ENCODE measurements around the gene RPTOR. TPM values are rescaled to one million over a fixed set of nuclear protein-coding genes. Genes with fewer than 3 reads are reported as not detected.

The RPTOR gene
- total and polyA plus RNA-seq, 10 of the 15 experiments (the other 5 are each of a cell fraction or from before 2014, with no cell fraction given), result 0.18 to 32.1 (median 7.8) TPM

DNA sequence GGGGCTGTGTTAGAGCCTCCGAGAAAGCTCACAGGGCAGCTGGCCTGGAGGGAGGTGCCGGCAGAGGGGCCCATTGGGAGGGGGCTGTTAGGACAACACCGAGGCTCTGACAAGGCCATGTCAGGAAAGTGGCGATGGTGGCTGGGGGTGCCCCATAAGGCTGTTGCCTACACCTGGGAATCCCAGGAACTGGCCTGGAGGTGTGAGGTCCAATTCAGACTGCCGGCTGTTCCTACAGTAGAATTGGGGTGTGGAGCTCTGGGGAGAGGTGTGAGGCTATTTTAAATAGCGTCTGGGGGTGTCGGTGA, 292.0 kb downstream of the RPTOR start:
- CTCF ChIA-PET, result no interaction called here
- H3K27ac ChIP-seq (ENCODE audit: control insufficient read depth, insufficient read depth), result no peak overlapping the region
- WGBS (ENCODE audit: insufficient coverage, insufficient replicate concordance, low lambda C conversion rate, missing lambda C conversion rate), result 96% methylated on average over 7 of the region's 7 CpGs
- no peak overlapping the region for H3K4me2 ChIP-seq (ENCODE audit: control insufficient read depth, insufficient read depth)
- H3K4me3 ChIP-seq, result no peak overlapping the region
- SMC1A ChIA-PET (ENCODE audit: uncharacterized antibody, unreplicated experiment), result no interaction called here
- POLR2A ChIA-PET, result no interaction called here
- H3K9me3 ChIP-seq (replicated peaks; ENCODE audit: control insufficient read depth, insufficient read depth, low read length), result no peaks in the 10 kb centered on the region
- no peaks in the 10 kb centered on the region for H4K20me1 ChIP-seq (ENCODE audit: control insufficient read depth, insufficient read depth)
- no peak for ATAC-seq
- FAIRE-seq, result no peak
- no peak for DNase-seq (ENCODE audit: low read depth, low spot score)
- BruUV-seq (replicated peaks), result no TSS peak
- intact Hi-C loops (cut with micrococcal nuclease; ENCODE audit: unreplicated experiment), result no loop called here
- no peaks in the 10 kb centered on the region for H3K79me2 ChIP-seq (ENCODE audit: control insufficient read depth, insufficient read depth, low read length)
- TF ChIP-seq MTA2 (IDR thresholded peaks at IDR 0.05; ENCODE audit: low read depth) (no peak), DPF2 (IDR thresholded peaks at IDR 0.05) (no peak), PML (IDR thresholded peaks at IDR 0.05; ENCODE audit: low read length) (no peak), ATF3 (IDR thresholded peaks at IDR 0.05; ENCODE audit: borderline replicate concordance, extremely low read depth, low read depth, low read length) (no peak), SREBF2 (IDR thresholded peaks at IDR 0.05; ENCODE audit: low read length) (no peak), RB1 (IDR thresholded peaks at IDR 0.05; ENCODE audit: borderline replicate concordance) (no peak), SUZ12 (IDR thresholded peaks at IDR 0.05; ENCODE audit: unreplicated experiment) (no peak), SPI1 (IDR thresholded peaks at IDR 0.05; ENCODE audit: borderline replicate concordance, insufficient read depth, low read depth, low read length) (no peak), CBX3 (IDR thresholded peaks at IDR 0.05; ENCODE audit: borderline replicate concordance, low read depth) (no peak)
- TF ChIP-seq, protein P1, sequence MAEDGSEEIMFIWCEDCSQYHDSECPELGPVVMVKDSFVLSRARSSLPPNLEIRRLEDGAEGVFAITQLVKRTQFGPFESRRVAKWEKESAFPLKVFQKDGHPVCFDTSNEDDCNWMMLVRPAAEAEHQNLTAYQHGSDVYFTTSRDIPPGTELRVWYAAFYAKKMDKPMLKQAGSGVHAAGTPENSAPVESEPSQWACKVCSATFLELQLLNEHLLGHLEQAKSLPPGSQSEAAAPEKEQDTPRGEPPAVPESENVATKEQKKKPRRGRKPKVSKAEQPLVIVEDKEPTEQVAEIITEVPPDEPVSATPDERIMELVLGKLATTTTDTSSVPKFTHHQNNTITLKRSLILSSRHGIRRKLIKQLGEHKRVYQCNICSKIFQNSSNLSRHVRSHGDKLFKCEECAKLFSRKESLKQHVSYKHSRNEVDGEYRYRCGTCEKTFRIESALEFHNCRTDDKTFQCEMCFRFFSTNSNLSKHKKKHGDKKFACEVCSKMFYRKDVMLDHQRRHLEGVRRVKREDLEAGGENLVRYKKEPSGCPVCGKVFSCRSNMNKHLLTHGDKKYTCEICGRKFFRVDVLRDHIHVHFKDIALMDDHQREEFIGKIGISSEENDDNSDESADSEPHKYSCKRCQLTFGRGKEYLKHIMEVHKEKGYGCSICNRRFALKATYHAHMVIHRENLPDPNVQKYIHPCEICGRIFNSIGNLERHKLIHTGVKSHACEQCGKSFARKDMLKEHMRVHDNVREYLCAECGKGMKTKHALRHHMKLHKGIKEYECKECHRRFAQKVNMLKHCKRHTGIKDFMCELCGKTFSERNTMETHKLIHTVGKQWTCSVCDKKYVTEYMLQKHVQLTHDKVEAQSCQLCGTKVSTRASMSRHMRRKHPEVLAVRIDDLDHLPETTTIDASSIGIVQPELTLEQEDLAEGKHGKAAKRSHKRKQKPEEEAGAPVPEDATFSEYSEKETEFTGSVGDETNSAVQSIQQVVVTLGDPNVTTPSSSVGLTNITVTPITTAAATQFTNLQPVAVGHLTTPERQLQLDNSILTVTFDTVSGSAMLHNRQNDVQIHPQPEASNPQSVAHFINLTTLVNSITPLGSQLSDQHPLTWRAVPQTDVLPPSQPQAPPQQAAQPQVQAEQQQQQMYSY (CRISPR knock-in tag; IDR thresholded peaks at IDR 0.05), result no peak
- TF ChIP-seq, protein P2, sequence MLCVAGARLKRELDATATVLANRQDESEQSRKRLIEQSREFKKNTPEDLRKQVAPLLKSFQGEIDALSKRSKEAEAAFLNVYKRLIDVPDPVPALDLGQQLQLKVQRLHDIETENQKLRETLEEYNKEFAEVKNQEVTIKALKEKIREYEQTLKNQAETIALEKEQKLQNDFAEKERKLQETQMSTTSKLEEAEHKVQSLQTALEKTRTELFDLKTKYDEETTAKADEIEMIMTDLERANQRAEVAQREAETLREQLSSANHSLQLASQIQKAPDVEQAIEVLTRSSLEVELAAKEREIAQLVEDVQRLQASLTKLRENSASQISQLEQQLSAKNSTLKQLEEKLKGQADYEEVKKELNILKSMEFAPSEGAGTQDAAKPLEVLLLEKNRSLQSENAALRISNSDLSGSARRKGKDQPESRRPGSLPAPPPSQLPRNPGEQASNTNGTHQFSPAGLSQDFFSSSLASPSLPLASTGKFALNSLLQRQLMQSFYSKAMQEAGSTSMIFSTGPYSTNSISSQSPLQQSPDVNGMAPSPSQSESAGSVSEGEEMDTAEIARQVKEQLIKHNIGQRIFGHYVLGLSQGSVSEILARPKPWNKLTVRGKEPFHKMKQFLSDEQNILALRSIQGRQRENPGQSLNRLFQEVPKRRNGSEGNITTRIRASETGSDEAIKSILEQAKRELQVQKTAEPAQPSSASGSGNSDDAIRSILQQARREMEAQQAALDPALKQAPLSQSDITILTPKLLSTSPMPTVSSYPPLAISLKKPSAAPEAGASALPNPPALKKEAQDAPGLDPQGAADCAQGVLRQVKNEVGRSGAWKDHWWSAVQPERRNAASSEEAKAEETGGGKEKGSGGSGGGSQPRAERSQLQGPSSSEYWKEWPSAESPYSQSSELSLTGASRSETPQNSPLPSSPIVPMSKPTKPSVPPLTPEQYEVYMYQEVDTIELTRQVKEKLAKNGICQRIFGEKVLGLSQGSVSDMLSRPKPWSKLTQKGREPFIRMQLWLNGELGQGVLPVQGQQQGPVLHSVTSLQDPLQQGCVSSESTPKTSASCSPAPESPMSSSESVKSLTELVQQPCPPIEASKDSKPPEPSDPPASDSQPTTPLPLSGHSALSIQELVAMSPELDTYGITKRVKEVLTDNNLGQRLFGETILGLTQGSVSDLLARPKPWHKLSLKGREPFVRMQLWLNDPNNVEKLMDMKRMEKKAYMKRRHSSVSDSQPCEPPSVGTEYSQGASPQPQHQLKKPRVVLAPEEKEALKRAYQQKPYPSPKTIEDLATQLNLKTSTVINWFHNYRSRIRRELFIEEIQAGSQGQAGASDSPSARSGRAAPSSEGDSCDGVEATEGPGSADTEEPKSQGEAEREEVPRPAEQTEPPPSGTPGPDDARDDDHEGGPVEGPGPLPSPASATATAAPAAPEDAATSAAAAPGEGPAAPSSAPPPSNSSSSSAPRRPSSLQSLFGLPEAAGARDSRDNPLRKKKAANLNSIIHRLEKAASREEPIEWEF (IDR thresholded peaks at IDR 0.05; ENCODE audit: insufficient replicate concordance, low read depth, low read length), result no peak
- TF ChIP-seq, protein P3, sequence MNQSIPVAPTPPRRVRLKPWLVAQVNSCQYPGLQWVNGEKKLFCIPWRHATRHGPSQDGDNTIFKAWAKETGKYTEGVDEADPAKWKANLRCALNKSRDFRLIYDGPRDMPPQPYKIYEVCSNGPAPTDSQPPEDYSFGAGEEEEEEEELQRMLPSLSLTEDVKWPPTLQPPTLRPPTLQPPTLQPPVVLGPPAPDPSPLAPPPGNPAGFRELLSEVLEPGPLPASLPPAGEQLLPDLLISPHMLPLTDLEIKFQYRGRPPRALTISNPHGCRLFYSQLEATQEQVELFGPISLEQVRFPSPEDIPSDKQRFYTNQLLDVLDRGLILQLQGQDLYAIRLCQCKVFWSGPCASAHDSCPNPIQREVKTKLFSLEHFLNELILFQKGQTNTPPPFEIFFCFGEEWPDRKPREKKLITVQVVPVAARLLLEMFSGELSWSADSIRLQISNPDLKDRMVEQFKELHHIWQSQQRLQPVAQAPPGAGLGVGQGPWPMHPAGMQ (IDR thresholded peaks at IDR 0.05; ENCODE audit: borderline replicate concordance), result no peak
- in situ Hi-C loops (cut with MboI), result no loop called here
- H3K36me3 ChIP-seq (ENCODE audit: control insufficient read depth in 2 of 2, insufficient read depth in 2 of 2, low read length in 1 of 2), result peaks cover 2 to 3% of the 10 kb centered on the region in 2 experiments; a peak in 2 of 4 replicates
- no peak overlapping the region for H2AFZ ChIP-seq (ENCODE audit: control insufficient read depth, low read depth, low read length)
- peaks cover 14% of the 10 kb centered on the region for H3K4me1 ChIP-seq (ENCODE audit: control insufficient read depth, insufficient read depth, low read length)
- no peaks in the 10 kb centered on the region for H3K27me3 ChIP-seq (replicated peaks in 1 of 2; ENCODE audit: control insufficient read depth in 2 of 2, insufficient read depth in 2 of 2, low read length in 1 of 2)
- H3K9ac ChIP-seq (ENCODE audit: control insufficient read depth, insufficient read depth, low read length), result no peak overlapping the region
- RAD21 ChIA-PET (ENCODE audit: unreplicated experiment), result no interaction called here
